Endothelial cell of umbilical vein (primary cell): ENCODE data around the gene C1QL2. TPM values are rescaled to one million over a fixed set of nuclear protein-coding genes. Genes with fewer than 3 reads are reported as not detected.

Experiments
- BruUV-seq: library from RNA; stranded (reverse); fragments of 400-500 nt; replicated peaks from 2 replicates; lab custom pipeline; 2021; lab: Mats Ljungman, UMichigan
- CTCF ChIA-PET: fragments of 300-600, 350-600 bp; sonication (Branson Sonifier 250); formaldehyde crosslinking; loops from one replicate; lab custom pipeline; 2021; ENCODE audit warnings: antibody characterized with exemption, inconsistent platforms; lab: Charles Lee
- POLR2A ChIA-PET: fragments of 300-600, 350-600 bp; sonication (Branson Sonifier 250); formaldehyde crosslinking; loops from one replicate; lab custom pipeline; 2021; ENCODE audit warnings: antibody characterized with exemption, inconsistent platforms; lab: Charles Lee
- DNase-seq: peaks from one replicate; pipeline ENCODE4 v3.0.0-alpha.2; 2011; ENCODE audit warnings: low read depth, low spot score
- FAIRE-seq: peaks from 2 replicates; lab custom pipeline; 2011; peaks lifted over from hg19 to GRCh38; lab: Jason Lieb, UNC
- H2AFZ ChIP-seq: 2 replicates; pipeline ENCODE4 v1.6.0; 2012; ENCODE audit warnings: low read depth, low read length, control low read depth, inconsistent platforms
- H3K27ac ChIP-seq: 2 replicates; pipeline ENCODE4 v1.5.1; 2011; ENCODE audit warnings: low read depth, mild to moderate bottlenecking, control low read depth, low read length, moderate library complexity; ENCODE audit not compliant: insufficient read depth
- H3K27me3 ChIP-seq, 2 experiments: 2 replicates each; pipeline versions ENCODE4 v1.6.0 to v1.6.1; 2011; ENCODE audit warnings: low read length in 2 of 2, mixed read lengths in 1 of 2; ENCODE audit not compliant: control insufficient read depth in 2 of 2, insufficient read depth in 2 of 2
- H3K36me3 ChIP-seq, 2 experiments: 2 replicates in 1 of 2; 3 replicates in 1 of 2; pipeline ENCODE4 v1.5.1; 2011; ENCODE audit warnings: low read length in 2 of 2, mild to moderate bottlenecking in 1 of 2, moderate library complexity in 1 of 2; ENCODE audit not compliant: control insufficient read depth in 2 of 2, insufficient read depth in 2 of 2; ENCODE audit errors: extremely low read depth in 1 of 2
- H3K4me1 ChIP-seq: 3 replicates; pipeline ENCODE4 v1.5.1; 2011; ENCODE audit warnings: mild to moderate bottlenecking, low read length; ENCODE audit not compliant: control insufficient read depth, insufficient read depth; ENCODE audit errors: extremely low read depth
- H3K4me2 ChIP-seq: 2 replicates; pipeline ENCODE4 v1.6.1; 2011; ENCODE audit warnings: low read length, control low read depth, mixed read lengths; ENCODE audit not compliant: insufficient read depth
- H3K4me3 ChIP-seq, 3 experiments: fragments of 200-600 bp in 1 of 3; sonication (generic), shearing (Covaris generic) in 1 of 3; replicated peaks in 1 of 3; 2 replicates each; pipeline ENCODE4 v1.5.1; 2011 to 2016; ENCODE audit warnings: control low read depth in 3 of 3, low read length in 3 of 3, mild to moderate bottlenecking in 2 of 3, inconsistent platforms in 1 of 3, low read depth in 1 of 3, moderate library complexity in 1 of 3; ENCODE audit not compliant: insufficient read depth in 1 of 3
- H3K79me2 ChIP-seq: 2 replicates; pipeline ENCODE4 v1.6.0; 2012; ENCODE audit warnings: low read length, inconsistent platforms; ENCODE audit not compliant: control insufficient read depth, insufficient read depth
- H3K9ac ChIP-seq: replicated peaks from 2 replicates; pipeline ENCODE3; 2011; ENCODE audit warnings: low read length, control low read depth; ENCODE audit not compliant: insufficient read depth; ENCODE audit errors: extremely low read depth
- H3K9me1 ChIP-seq: replicated peaks from 3 replicates; pipeline ENCODE4 v1.6.0; 2011; ENCODE audit warnings: mild to moderate bottlenecking, low read length; ENCODE audit not compliant: control insufficient read depth, insufficient read depth; ENCODE audit errors: extremely low read depth
- H3K9me3 ChIP-seq: replicated peaks from 2 replicates; pipeline ENCODE4 v1.5.1; 2012; ENCODE audit warnings: low read length, inconsistent platforms; ENCODE audit not compliant: control insufficient read depth, insufficient read depth
- H4K20me1 ChIP-seq: replicated peaks from 2 replicates; pipeline ENCODE3; 2011; ENCODE audit warnings: mild to moderate bottlenecking, low read length; ENCODE audit not compliant: control insufficient read depth, insufficient read depth; ENCODE audit errors: extremely low read depth
- EZH2 ChIP-seq: IDR thresholded peaks from 2 replicates; pipeline ENCODE4 v1.6.1; 2012; ENCODE audit warnings: borderline replicate concordance, low read depth, mild to moderate bottlenecking, moderate library complexity, low read length, inconsistent platforms; ENCODE audit not compliant: severe bottlenecking
- FOS ChIP-seq: IDR thresholded peaks from 2 replicates; pipeline ENCODE4 v1.6.1; 2011; ENCODE audit warnings: mild to moderate bottlenecking, low read length, moderate library complexity, borderline replicate concordance; ENCODE audit not compliant: insufficient read depth
- GATA2 ChIP-seq: IDR thresholded peaks from 2 replicates; pipeline ENCODE4 v1.7.0; 2011; ENCODE audit warnings: low read depth, mild to moderate bottlenecking, moderate library complexity, mixed read lengths, low read length; ENCODE audit not compliant: insufficient read length, insufficient read depth
- JUN ChIP-seq: IDR thresholded peaks from 2 replicates; pipeline ENCODE4 v1.6.1; 2011; ENCODE audit warnings: borderline replicate concordance, low read depth; ENCODE audit not compliant: insufficient read length, insufficient read depth
- MAX ChIP-seq: IDR thresholded peaks from 2 replicates; pipeline ENCODE4 v1.6.1; 2011; ENCODE audit not compliant: insufficient read depth, insufficient read length
- MYC ChIP-seq: IDR thresholded peaks from one replicate; pipeline ENCODE4 v1.6.1; 2011; ENCODE audit warnings: mild to moderate bottlenecking, low read depth, low read length
- POLR2A ChIP-seq: IDR thresholded peaks from 2 replicates; pipeline ENCODE4 v1.6.1; 2012; ENCODE audit warnings: low read depth, mild to moderate bottlenecking, control low read depth, low read length
- POLR2AphosphoS5 ChIP-seq: IDR thresholded peaks from 2 replicates; pipeline ENCODE4 v1.6.1; 2012; ENCODE audit warnings: low read depth, mild to moderate bottlenecking, control low read depth, low read length, moderate library complexity; ENCODE audit not compliant: insufficient read depth
- dilution Hi-C: fragments of 300-500 bp; cut with MboI; formaldehyde crosslinking; loops from one replicate; pipeline ENCODE4 v1.15.0; 2019; ENCODE audit warnings: low sequenced_read_pairs; ENCODE audit not compliant: extremely low pct_ligation_motif_present
- intact Hi-C: fragments of 100-400 bp; cut with micrococcal nuclease; formaldehyde crosslinking; loops from one replicate; pipeline ENCODE4 v1.10.0; 2022
- polyA plus RNA-seq, 4 experiments: library from polyadenylated mRNA; depleted of rRNA in 3 of 4; stranded (reverse) in 3 of 4; unstranded in 1 of 4; fragments of >200 nt; gene quantifications; 2 replicates each; pipeline versions ENCODE4 v1.2.1 to v1.2.3, GENCODE V29; 2011 to 2012; ENCODE audit warnings: missing spikeins in 1 of 4
- total RNA-seq: library from RNA; stranded (reverse); gene quantifications from 2 replicates; pipeline ENCODE4 v1.2.3, GENCODE V29; 2021
- TF ChIP-seq, protein P1 (sequence below), 2 donors: IDR thresholded peaks; 1 replicate in 1 of 2; 2 replicates in 1 of 2; pipeline ENCODE4 v1.5.1; 2011; ENCODE audit warnings: low read length in 2 of 2, mild to moderate bottlenecking in 2 of 2, moderate library complexity in 2 of 2, control low read depth in 1 of 2, inconsistent platforms in 1 of 2, low read depth in 1 of 2; ENCODE audit not compliant: insufficient read depth in 1 of 2; ENCODE audit errors: extremely low read depth in 1 of 2

C1QL2 gene
- total and polyA plus RNA-seq, 2 donors (not counting 3 experiments of a cell fraction or from before 2014, with no cell fraction given): not detected

- POLR2A ChIA-PET: no interaction called here
- H3K4me3 ChIP-seq: no peak overlapping the region
- no peaks in the 10 kb centered on the region for H4K20me1 ChIP-seq
- TF ChIP-seq FOS (no peak), MYC (no peak), POLR2A (no peak), POLR2AphosphoS5 (no peak), MAX (no peak), GATA2 (no peak), JUN (no peak), EZH2 (no peak)
- TF ChIP-seq, protein P1, sequence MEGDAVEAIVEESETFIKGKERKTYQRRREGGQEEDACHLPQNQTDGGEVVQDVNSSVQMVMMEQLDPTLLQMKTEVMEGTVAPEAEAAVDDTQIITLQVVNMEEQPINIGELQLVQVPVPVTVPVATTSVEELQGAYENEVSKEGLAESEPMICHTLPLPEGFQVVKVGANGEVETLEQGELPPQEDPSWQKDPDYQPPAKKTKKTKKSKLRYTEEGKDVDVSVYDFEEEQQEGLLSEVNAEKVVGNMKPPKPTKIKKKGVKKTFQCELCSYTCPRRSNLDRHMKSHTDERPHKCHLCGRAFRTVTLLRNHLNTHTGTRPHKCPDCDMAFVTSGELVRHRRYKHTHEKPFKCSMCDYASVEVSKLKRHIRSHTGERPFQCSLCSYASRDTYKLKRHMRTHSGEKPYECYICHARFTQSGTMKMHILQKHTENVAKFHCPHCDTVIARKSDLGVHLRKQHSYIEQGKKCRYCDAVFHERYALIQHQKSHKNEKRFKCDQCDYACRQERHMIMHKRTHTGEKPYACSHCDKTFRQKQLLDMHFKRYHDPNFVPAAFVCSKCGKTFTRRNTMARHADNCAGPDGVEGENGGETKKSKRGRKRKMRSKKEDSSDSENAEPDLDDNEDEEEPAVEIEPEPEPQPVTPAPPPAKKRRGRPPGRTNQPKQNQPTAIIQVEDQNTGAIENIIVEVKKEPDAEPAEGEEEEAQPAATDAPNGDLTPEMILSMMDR (IDR thresholded peaks at IDR 0.05; ENCODE audit: extremely low read depth in 1 of 2, insufficient read depth in 1 of 2, low read depth in 1 of 2, low read length in 2 of 2): no peak
- H3K9me1 ChIP-seq: no peaks in the 10 kb centered on the region
- intact Hi-C loops (no loop called here), dilution Hi-C loops (no loop called here)
- DNase-seq: no peak
- no peak overlapping the region for H3K9ac ChIP-seq
- H3K9me3 ChIP-seq: no peaks in the 10 kb centered on the region
- no peaks in the 10 kb centered on the region for H3K79me2 ChIP-seq
- H3K36me3 ChIP-seq: no peaks in the 10 kb centered on the region
- H2AFZ ChIP-seq: no peak overlapping the region
- H3K27ac ChIP-seq: no peak overlapping the region
- BruUV-seq: no TSS peak
- H3K27me3 ChIP-seq: peaks cover 41 to 52% of the 10 kb centered on the region in 2 experiments
- H3K4me2 ChIP-seq: no peak overlapping the region
- no peak for FAIRE-seq
- CTCF ChIA-PET: no interaction called here
- H3K4me1 ChIP-seq: no peaks in the 10 kb centered on the region
These were observed 570 bp downstream of the C1QL2 start for GRCh38 chr2:119157850-119158511.
